ENCODE data around the gene RASL10B.

RASL10B gene

GRCh38 chr17:35765086-35765710 is 33.8 kb downstream of the RASL10B start:
- no peak for DNase-seq (ENCODE audit: low read depth in 2 of 2)

GRCh38 chr17:35765756-35766488 is 34.5 kb downstream of the RASL10B start:
- DNase-seq (ENCODE audit: low read depth in 2 of 2) = no peak

GRCh38 chr17:35766489-35766877 is 35.0 kb downstream of the RASL10B start:
- no peak for DNase-seq (ENCODE audit: low read depth in 2 of 2)

- DNase-seq (ENCODE audit: low read depth in 2 of 2) = no peak
Observed at GRCh38 chr17:35766903-35767510, 35.6 kb downstream of the RASL10B start.

GRCh38 chr17:35768797-35769196 is 37.4 kb downstream of the RASL10B start:
- DNase-seq (ENCODE audit: low read depth in 2 of 2) = no peak

- no peak for DNase-seq (ENCODE audit: low read depth in 2 of 2)
Observed at GRCh38 chr17:35769895-35770486, 38.6 kb downstream of the RASL10B start.

GRCh38 chr17:35773129-35773528 is 41.7 kb downstream of the RASL10B start:
- no peak for DNase-seq (ENCODE audit: low read depth in 2 of 2)

- no peak for DNase-seq (ENCODE audit: low read depth in 2 of 2)
Observed at GRCh38 chr17:35773679-35774425, 42.4 kb downstream of the RASL10B start.

- no peak for DNase-seq (ENCODE audit: low read depth in 2 of 2)
Observed at GRCh38 chr17:35774499-35774898, 43.1 kb downstream of the RASL10B start.

- no peak for DNase-seq (ENCODE audit: low read depth in 2 of 2)
Observed at GRCh38 chr17:35775039-35775438, 43.6 kb downstream of the RASL10B start.

GRCh38 chr17:35775583-35775982 is 44.1 kb downstream of the RASL10B start:
- no peak for DNase-seq (ENCODE audit: low read depth in 2 of 2)

GRCh38 chr17:35778641-35779196 is 47.3 kb downstream of the RASL10B start:
- no peak for DNase-seq (ENCODE audit: low read depth in 2 of 2)

- no peak for DNase-seq (ENCODE audit: low read depth in 2 of 2)
Observed at GRCh38 chr17:35780950-35781349, 49.5 kb downstream of the RASL10B start.

GRCh38 chr17:35784895-35785294 is 53.5 kb downstream of the RASL10B start:
- DNase-seq (ENCODE audit: low read depth in 2 of 2) = no peak

GRCh38 chr17:35786941-35787432 is 55.5 kb downstream of the RASL10B start:
- no peak for DNase-seq (ENCODE audit: low read depth in 2 of 2)

GRCh38 chr17:35788477-35789368 is 57.3 kb downstream of the RASL10B start:
- DNase-seq (ENCODE audit: low read depth in 2 of 2) = peak; percentile 65 to 72

GRCh38 chr17:35790841-35791240 is 59.4 kb downstream of the RASL10B start:
- no peak for DNase-seq (ENCODE audit: low read depth in 2 of 2)

GRCh38 chr17:35791681-35792350 is 60.4 kb downstream of the RASL10B start:
- DNase-seq (ENCODE audit: low read depth in 2 of 2) = no peak
